Measurements from ENCODE around the gene CDK8.

GRCh38 chr13:26295812-26296211 lies 41.9 kb downstream of the CDK8 start:
- no peak for TF ChIP-seq CTCF (conservative IDR thresholded peaks at IDR 0.05 in 1 of 2, IDR thresholded peaks at IDR 0.05 in 1 of 2; ENCODE audit: low read depth in 1 of 2, low read length in 2 of 2)
- TF ChIP-seq EZH2 (IDR thresholded peaks at IDR 0.05; ENCODE audit: low read length, missing control alignments), result no peak
